Stimulated activated memory B cell treated with anti-CD40 and anti-IgM and Interleukin-4, amounts not matched to agents 10 μg/mL and 1 μg/mL and 100 μg/mL, for 72 hours (primary cell): ENCODE data around the gene GNAI1.

Experiments used
- ATAC-seq: fragments of 150-1000 bp; cut with Tn5 transposase; 2 replicates; pipeline ENCODE4 v1.10.0; 2021
- H3K27ac Mint-ChIP-seq: one replicate; pipeline ENCODE4 v1.8.0; 2022; ENCODE audit warnings: mild to moderate bottlenecking, mixed read lengths
- H3K27me3 Mint-ChIP-seq: one replicate; pipeline ENCODE4 v1.8.0; 2022; ENCODE audit warnings: mixed read lengths
- H3K36me3 Mint-ChIP-seq: one replicate; pipeline ENCODE4 v1.8.0; 2022; ENCODE audit warnings: mixed read lengths
- H3K4me1 Mint-ChIP-seq: one replicate; pipeline ENCODE4 v1.8.0; 2022; ENCODE audit warnings: mixed read lengths
- H3K4me3 Mint-ChIP-seq: one replicate; pipeline ENCODE4 v1.8.0; 2022; ENCODE audit warnings: mild to moderate bottlenecking, moderate library complexity, mixed read lengths
- H3K9me3 Mint-ChIP-seq: one replicate; pipeline ENCODE4 v1.8.0; 2022; ENCODE audit warnings: mixed read lengths

Gene GNAI1

DNA sequence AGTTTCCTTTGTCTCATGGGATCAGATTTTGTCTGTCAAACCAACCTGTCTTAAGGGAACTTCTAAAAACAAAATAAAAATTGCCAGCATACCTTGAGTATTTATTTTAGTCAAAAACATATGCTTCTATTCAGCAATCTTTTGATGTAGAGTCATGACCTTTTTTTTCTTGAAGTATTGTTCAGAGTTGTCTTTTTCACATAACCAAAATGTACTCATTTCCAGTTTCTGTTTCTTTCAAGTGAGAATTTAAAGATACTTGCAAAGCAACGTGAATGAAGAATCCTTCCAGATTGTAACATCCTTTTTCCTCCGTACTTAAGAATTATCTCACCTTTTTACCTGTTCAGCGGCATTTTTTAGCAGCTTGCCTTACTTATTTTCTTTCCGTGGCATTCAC lies 37.8 kb downstream of the GNAI1 start:
- H3K27ac Mint-ChIP-seq: no peak overlapping the region
- no peaks in the 10 kb centered on the region for H3K4me1 Mint-ChIP-seq
- H3K36me3 Mint-ChIP-seq: no peaks in the 10 kb centered on the region
- H3K9me3 Mint-ChIP-seq: peaks cover 11% of the 10 kb centered on the region
- H3K4me3 Mint-ChIP-seq: no peak overlapping the region
- no peaks in the 10 kb centered on the region for H3K27me3 Mint-ChIP-seq
- ATAC-seq: no peak

DNA sequence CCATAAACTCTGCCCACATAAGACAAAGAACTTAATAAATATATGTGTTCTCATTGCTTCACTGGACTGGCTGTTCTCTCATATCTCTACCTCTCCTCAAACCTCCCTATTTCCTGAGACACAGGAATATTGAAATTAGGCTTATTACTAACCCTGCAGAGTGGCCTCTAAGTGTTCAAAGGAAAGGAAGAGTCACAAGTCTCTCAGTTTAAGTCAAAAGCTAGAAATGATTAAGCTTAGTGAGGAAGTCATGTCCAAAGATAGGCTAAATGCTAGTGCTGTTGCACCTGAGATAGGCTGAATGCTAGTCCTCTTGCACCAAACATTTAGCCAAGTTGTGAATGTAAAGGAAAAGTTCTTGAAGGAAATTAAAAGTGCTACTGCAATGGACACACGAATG lies 41.1 kb downstream of the GNAI1 start:
- Mint-ChIP-seq H3K4me3 (no peak overlapping the region), H3K36me3 (no peaks in the 10 kb centered on the region), H3K9me3 (no peaks in the 10 kb centered on the region), H3K27ac (no peak overlapping the region), H3K4me1 (no peaks in the 10 kb centered on the region), H3K27me3 (no peaks in the 10 kb centered on the region)
- no peak for ATAC-seq

DNA sequence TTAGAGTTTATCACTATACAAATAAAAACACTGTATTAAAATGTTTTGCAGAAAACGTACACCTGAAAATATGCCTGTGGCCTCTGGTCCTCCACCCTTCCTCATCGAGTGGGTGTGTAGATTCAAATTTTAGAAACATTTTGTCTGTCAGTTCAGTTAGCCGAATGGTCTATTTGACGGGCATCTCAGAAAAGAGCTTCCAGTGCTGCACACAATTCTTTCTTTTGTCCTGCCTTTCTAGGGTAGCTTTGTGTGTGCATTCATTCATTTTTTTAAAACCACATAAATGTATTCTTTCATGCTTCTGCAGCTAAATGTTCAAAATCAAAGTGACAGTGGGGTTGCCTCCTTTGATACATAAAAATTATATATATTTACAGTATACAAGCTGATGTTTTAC lies 46.8 kb downstream of the GNAI1 start:
- ATAC-seq: no peak
- Mint-ChIP-seq H3K9me3 (peaks cover 3% of the 10 kb centered on the region), H3K4me1 (no peaks in the 10 kb centered on the region), H3K36me3 (no peaks in the 10 kb centered on the region), H3K27ac (no peak overlapping the region), H3K4me3 (no peak overlapping the region), H3K27me3 (no peaks in the 10 kb centered on the region)

DNA sequence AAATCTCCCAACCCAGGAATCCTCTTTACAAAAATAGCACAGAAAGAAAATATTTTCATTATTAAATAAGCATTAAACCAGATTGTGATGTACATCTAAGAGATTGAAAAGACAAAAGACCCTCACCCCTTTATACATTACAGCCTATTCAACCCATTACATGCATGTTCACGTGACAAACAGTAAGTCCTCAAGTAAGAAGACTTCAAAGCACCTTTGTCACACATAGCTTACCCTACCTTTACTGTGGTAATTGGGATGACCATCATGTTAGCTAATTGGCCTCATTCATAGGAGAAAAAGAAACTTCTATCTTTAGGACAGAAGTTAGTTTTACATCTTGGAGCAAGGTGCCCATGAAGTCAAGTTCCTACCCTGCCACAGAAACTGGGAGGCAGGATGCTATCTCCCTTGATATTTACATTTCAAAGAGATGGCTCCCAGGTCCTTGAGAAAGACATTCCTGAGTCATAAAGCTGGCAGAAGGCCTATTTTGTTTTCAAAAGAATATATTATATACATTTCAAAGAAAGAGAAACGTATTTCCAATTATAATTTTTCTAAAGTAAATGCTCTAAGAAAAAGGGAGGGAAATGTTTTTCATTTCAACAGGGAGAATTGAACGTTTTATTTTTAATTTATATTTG lies 48.1 kb downstream of the GNAI1 start:
- peaks cover 3% of the 10 kb centered on the region for H3K9me3 Mint-ChIP-seq
- no peak overlapping the region for H3K27ac Mint-ChIP-seq
- H3K4me3 Mint-ChIP-seq: no peak overlapping the region
- H3K36me3 Mint-ChIP-seq: no peaks in the 10 kb centered on the region
- no peak for ATAC-seq
- no peaks in the 10 kb centered on the region for H3K4me1 Mint-ChIP-seq
- H3K27me3 Mint-ChIP-seq: no peaks in the 10 kb centered on the region

DNA sequence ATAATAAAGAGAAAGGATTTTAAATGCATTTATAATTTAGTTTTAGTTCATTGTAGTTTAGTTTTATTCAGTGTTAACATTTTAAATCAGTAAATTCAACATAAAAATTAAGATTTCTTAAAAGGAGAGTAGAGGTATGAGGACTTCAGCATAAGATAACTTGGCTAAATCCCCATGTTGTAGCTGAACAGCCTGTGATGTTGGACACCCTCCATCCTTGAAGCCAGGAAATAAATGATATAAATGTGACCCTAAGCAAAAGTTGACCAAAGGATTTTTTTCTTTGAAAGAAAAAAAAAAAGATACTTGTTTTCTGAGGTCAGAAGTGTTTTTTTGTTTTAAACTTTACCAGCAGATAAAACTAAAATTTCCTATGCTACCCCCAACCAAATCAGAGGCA lies 48.7 kb downstream of the GNAI1 start:
- no peaks in the 10 kb centered on the region for H3K36me3 Mint-ChIP-seq

DNA sequence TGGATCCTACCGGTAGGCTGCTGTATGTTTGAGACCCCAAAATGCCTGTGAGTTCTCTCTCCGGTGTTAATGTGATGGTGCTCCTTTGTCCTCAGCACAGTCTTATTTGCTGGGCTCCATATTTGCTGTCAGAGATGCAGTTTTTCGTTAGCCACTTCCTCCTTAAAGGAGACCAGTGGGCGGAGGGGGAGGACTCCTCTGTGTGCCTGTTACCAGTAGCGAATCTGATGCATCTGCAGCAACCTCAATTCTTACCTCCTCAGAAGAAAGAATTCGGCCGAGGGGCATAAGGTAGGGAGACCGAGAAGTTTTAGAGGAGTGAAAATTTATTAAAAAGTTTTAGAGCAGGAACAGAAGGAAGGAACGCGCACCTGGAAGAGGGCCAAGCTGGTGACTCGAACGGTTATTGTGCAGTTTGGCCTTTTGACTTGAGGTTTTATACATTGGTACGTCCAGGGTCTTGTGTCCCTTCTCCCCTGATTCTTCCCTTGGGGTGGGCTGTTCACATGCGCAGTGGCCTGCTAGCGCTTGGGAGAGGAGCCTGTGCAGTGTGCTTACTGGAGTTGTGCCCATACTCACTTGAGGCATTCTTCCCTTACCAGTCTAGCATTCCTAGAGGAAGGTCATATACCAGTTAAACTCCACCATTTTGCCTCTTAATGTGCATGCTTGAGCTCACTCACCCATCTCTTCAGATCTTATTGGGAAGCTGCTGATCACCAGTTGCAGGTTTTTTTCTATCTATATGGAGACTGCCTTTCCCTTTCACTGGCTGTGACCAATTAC lies 49.5 kb downstream of the GNAI1 start:
- Mint-ChIP-seq H3K4me1 (no peaks in the 10 kb centered on the region), H3K27ac (no peak overlapping the region), H3K36me3 (no peaks in the 10 kb centered on the region), H3K4me3 (no peak overlapping the region), H3K9me3 (peaks cover 3% of the 10 kb centered on the region), H3K27me3 (no peaks in the 10 kb centered on the region)
- ATAC-seq: no peak

More for the DNA sequence above, 48.7 kb downstream of the GNAI1 start:
- no peak overlapping the region for H3K4me3 Mint-ChIP-seq
- no peaks in the 10 kb centered on the region for H3K27me3 Mint-ChIP-seq
- no peak for ATAC-seq
- H3K9me3 Mint-ChIP-seq: peaks cover 3% of the 10 kb centered on the region
- H3K4me1 Mint-ChIP-seq: no peaks in the 10 kb centered on the region
- H3K27ac Mint-ChIP-seq: no peak overlapping the region

DNA sequence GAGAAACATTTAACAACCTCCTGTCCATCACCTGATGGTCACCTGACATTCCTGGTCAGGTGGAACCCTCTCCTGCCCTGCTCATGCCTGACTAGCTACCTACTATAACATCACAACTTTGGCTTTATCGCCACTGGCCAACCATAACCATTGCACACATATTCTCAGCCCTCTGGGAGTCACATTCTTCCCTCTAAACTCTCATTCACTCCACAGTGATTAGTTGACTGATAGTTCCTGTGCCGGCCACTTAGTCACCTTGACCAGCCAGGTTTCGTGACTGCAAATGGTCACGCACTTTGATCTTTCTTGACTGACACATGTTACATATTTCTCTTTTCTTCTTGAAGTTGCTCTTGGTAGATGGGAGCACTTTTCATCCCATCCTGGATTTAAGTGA lies 50.1 kb downstream of the GNAI1 start:
- no peaks in the 10 kb centered on the region for H3K36me3 Mint-ChIP-seq
- H3K27me3 Mint-ChIP-seq: no peaks in the 10 kb centered on the region
- H3K4me1 Mint-ChIP-seq: no peaks in the 10 kb centered on the region
- peaks cover 3% of the 10 kb centered on the region for H3K9me3 Mint-ChIP-seq
- no peak overlapping the region for H3K27ac Mint-ChIP-seq
- H3K4me3 Mint-ChIP-seq: no peak overlapping the region
- ATAC-seq: no peak

DNA sequence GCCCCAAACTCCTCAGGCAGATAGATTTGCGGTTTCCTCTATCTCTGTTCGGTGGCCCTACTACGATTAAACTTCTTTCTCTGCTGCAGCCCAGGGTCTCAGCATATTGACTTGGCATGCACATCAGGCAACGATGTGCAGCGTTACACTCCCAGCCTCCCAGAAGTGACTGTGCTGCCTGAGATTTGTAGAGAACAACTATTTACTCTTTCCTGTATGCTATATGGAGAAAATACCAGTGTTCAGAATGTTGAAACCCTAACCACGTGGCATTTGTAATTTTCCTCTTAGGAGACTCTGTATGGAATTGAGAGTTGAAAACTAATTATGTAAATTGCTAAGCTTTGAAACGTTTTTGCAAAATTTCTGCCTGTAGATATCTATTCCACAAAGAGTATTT lies 50.9 kb downstream of the GNAI1 start:
- no peaks in the 10 kb centered on the region for H3K4me1 Mint-ChIP-seq
- ATAC-seq: no peak
- no peaks in the 10 kb centered on the region for H3K36me3 Mint-ChIP-seq
- H3K9me3 Mint-ChIP-seq: peaks cover 3% of the 10 kb centered on the region
- H3K27ac Mint-ChIP-seq: no peak overlapping the region
- H3K27me3 Mint-ChIP-seq: no peaks in the 10 kb centered on the region
- no peak overlapping the region for H3K4me3 Mint-ChIP-seq

DNA sequence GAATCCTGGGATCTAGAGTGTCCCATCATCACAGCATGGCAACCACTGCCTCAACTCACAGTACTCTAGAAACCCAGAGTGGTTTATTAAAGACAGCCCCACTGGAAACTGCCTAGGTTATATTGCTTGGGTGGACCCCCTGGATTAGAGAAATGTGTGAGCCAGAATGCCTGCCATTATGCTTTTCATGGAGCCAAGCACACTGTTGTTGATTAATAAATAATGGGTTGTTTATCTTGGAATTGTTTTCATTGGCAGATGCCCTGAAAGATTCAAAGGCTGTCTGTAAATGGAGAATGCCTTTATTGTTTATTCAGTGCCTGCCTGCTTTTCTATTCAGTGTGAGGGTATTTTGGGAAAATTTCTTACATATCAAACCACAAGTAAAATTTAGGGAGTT lies 52.1 kb downstream of the GNAI1 start:
- Mint-ChIP-seq H3K4me3 (no peak overlapping the region), H3K9me3 (peaks cover 6% of the 10 kb centered on the region), H3K27ac (no peak overlapping the region), H3K27me3 (no peaks in the 10 kb centered on the region), H3K36me3 (no peaks in the 10 kb centered on the region), H3K4me1 (no peaks in the 10 kb centered on the region)
- ATAC-seq: no peak

DNA sequence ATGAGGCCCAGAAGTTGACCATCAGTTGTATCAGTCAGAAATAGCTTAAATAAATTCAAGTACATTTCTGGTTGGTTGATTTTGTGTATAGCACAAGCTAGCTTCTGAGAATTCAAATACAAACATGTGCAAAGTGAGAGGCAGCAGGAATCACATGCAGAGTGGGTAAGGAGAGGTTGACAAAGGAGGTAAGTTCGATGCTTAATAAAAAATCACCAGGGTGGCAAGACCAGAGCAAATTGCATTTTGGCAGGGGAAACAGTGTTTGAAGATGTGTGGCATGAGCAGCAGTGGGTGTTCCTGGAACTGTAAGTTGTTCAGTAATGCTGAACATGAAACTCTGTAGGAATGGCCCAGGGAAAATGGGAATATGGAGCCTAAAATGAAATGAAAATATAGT lies 52.6 kb downstream of the GNAI1 start:
- Mint-ChIP-seq H3K4me3 (no peak overlapping the region), H3K27ac (no peak overlapping the region), H3K27me3 (no peaks in the 10 kb centered on the region), H3K9me3 (peaks cover 6% of the 10 kb centered on the region), H3K36me3 (no peaks in the 10 kb centered on the region), H3K4me1 (no peaks in the 10 kb centered on the region)
- ATAC-seq: no peak

DNA sequence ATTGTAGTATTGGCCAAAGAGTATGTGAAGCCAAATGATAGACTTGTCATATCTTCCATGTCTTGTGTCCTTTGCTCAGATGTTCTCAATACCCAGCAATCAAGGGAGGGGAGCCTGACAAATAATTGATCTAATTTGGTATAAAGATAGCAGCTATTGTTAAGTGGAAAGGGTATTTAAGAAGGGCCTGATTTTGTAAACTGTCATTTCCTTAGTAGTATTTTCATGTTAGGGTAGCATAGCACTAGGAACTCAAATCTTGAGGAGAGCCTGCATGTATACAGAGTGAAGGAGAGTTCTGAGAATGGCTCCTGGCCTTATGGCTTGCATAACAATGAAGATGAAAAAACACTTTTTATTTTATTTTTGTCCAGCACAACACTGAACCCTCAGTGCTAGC lies 53.1 kb downstream of the GNAI1 start:
- no peak for ATAC-seq
- Mint-ChIP-seq H3K36me3 (no peaks in the 10 kb centered on the region), H3K9me3 (peaks cover 6% of the 10 kb centered on the region), H3K27me3 (no peaks in the 10 kb centered on the region), H3K27ac (no peak overlapping the region), H3K4me3 (no peak overlapping the region), H3K4me1 (no peaks in the 10 kb centered on the region)

DNA sequence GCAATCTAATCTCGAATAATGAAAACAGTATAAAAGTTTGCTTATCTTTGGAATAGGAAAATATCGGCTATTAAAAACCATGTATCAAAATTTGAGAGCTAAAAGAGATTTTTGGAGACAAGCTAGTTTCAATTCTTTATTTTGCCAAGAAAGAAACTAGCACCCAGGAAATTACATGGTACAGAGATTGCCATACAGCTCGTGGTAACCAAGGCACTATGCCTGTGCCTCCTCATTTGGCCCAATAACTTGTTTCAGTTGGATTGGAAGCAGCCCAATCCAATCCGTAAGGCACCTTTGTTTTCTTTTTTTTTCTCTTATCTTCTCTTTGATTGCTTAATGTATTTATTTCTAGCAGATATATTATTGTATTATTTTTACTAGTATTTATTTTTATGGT lies 55.0 kb downstream of the GNAI1 start:
- Mint-ChIP-seq H3K4me1 (no peaks in the 10 kb centered on the region), H3K36me3 (no peaks in the 10 kb centered on the region), H3K4me3 (no peak overlapping the region), H3K9me3 (peaks cover 5% of the 10 kb centered on the region), H3K27me3 (no peaks in the 10 kb centered on the region), H3K27ac (no peak overlapping the region)
- ATAC-seq: no peak

DNA sequence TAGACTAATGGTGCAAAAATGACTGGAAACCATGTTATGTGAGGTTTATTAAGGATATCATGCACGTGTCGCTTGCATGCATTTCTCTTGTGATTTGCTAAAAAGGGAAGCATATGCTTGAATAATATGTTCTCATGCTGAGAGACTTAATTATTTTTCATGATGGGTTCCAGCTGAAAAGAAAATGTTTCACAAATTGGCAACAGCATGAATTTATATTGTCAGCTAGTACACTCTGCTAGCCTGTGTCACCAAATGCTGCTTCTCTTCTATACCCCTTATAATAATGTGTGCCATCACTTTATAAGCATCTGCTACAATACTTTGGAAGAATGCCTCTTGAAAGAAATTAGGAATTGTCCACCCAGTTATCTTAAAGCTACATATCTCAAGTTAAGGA lies 63.0 kb downstream of the GNAI1 start:
- no peaks in the 10 kb centered on the region for H3K36me3 Mint-ChIP-seq
- H3K4me3 Mint-ChIP-seq: no peak overlapping the region
- ATAC-seq: no peak

DNA sequence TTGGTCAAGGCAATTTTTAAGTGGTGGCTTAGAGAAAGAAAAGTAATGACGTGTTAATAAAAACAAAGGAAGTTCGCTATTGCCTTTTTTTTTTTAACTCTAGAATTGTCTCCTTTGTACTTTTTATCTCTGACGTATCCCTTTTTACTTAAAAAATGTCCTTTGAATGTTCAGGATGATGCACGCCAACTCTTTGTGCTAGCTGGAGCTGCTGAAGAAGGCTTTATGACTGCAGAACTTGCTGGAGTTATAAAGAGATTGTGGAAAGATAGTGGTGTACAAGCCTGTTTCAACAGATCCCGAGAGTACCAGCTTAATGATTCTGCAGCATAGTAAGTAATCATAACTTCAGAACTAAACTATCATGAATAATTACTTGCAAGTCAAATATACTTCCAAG lies 64.4 kb downstream of the GNAI1 start:
- no peaks in the 10 kb centered on the region for H3K27me3 Mint-ChIP-seq
- H3K27ac Mint-ChIP-seq: no peak overlapping the region
- no peaks in the 10 kb centered on the region for H3K9me3 Mint-ChIP-seq
- H3K4me1 Mint-ChIP-seq: no peaks in the 10 kb centered on the region
- no peaks in the 10 kb centered on the region for H3K36me3 Mint-ChIP-seq
- ATAC-seq: no peak
- H3K4me3 Mint-ChIP-seq: no peak overlapping the region

More for the DNA sequence above, 63.0 kb downstream of the GNAI1 start:
- no peaks in the 10 kb centered on the region for H3K27me3 Mint-ChIP-seq
- no peaks in the 10 kb centered on the region for H3K4me1 Mint-ChIP-seq
- H3K9me3 Mint-ChIP-seq: no peaks in the 10 kb centered on the region
- no peak overlapping the region for H3K27ac Mint-ChIP-seq

DNA sequence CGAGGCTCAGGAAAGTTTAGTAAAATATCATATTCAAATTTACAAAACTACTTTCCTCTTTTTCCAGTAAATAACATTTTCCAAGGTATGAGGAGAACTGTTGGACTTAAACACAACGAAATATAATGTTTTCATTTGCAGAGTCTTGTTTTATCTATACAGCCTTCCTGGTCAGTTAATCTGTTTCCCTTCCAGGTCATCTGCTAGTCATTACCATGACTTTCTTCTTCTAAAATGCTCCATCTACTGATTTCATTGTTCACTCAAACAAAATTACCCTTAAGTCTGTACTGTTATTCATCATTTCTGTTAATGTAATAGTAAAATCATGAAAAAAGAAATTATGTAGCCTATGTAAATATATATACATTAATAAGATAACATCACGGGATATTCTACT lies 69.8 kb downstream of the GNAI1 start:
- H3K27ac Mint-ChIP-seq: no peak overlapping the region
- no peaks in the 10 kb centered on the region for H3K4me1 Mint-ChIP-seq

DNA sequence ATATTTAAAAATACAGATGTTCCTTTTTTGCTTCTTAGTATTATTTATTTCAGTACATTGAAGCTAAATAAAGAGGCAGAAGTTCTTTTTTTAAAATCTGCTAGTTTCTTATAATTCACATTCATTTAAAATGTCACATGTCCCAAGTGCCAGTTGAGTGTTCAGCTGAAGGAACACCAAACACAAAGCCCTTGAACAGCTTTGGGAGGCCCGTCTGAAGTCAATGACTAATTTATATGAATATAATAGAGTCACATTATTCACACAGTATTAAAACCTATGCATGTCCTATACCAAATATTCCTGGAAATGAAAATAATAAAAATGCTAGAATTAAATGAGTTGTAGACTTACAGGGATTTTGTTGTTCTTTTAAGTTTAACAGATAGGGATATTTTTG lies 70.3 kb downstream of the GNAI1 start:
- H3K4me1 Mint-ChIP-seq: no peaks in the 10 kb centered on the region
- H3K36me3 Mint-ChIP-seq: no peaks in the 10 kb centered on the region
- no peaks in the 10 kb centered on the region for H3K9me3 Mint-ChIP-seq
- ATAC-seq: no peak
- H3K27ac Mint-ChIP-seq: no peak overlapping the region
- no peaks in the 10 kb centered on the region for H3K27me3 Mint-ChIP-seq
- no peak overlapping the region for H3K4me3 Mint-ChIP-seq

More for the DNA sequence above, 69.8 kb downstream of the GNAI1 start:
- H3K36me3 Mint-ChIP-seq: no peaks in the 10 kb centered on the region
- no peaks in the 10 kb centered on the region for H3K9me3 Mint-ChIP-seq
- H3K27me3 Mint-ChIP-seq: no peaks in the 10 kb centered on the region
- ATAC-seq: no peak
- no peak overlapping the region for H3K4me3 Mint-ChIP-seq
